ENCODE data around the gene CTAG2.

- TF ChIP-seq CTCF (IDR thresholded peaks at IDR 0.05) (no peak), POLR2A (IDR thresholded peaks at IDR 0.05) (no peak)
Measured at GRCh38 chrX:154661170-154661569, 7.8 kb upstream of the CTAG2 start.
